Stimulated activated CD8-positive, alpha-beta memory T cell treated with anti-CD3 and anti-CD28 coated beads, Interleukin-4, amount 100 ng/mL, for 1 hour (primary cell): ENCODE measurements around the gene GJA4.

Experiments
- DNase-seq, 2 donors: peaks; one replicate each; pipeline ENCODE4 v3.0.0-alpha.2; 2020; ENCODE audit warnings: low read depth in 2 of 2, low spot score in 1 of 2

Gene GJA4

GRCh38 chr1:34829250-34829649 is 36.5 kb downstream of the GJA4 start:
- DNase-seq = no peak

DNA sequence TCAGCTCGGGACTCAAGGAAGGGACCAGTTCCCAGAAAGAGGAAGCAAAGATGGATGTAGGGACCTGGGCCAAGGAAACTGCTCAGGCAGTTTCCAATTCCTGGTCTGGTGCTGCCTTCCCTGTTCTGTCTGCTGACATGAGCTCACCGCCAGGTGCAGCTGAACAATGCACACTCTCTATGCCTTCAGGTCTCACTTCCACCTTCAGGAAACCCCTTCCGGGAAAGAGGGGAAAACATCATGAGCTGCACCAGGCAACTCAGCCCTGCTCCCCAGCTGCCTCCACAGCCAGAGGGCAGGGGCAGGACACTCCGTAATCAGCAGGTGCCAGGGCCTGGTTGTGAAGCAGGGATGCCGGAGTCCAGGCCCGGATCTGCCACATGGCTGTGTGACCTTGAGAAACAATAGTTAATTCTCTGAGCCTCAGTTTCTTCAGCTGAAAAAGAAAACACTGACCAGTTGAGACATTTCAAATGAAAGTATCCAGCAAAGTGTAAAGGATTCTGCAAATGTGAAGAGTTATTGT is 39.0 kb downstream of the GJA4 start:
- DNase-seq = no peak

GRCh38 chr1:34833711-34834110 is 40.9 kb downstream of the GJA4 start:
- no peak for DNase-seq

DNA sequence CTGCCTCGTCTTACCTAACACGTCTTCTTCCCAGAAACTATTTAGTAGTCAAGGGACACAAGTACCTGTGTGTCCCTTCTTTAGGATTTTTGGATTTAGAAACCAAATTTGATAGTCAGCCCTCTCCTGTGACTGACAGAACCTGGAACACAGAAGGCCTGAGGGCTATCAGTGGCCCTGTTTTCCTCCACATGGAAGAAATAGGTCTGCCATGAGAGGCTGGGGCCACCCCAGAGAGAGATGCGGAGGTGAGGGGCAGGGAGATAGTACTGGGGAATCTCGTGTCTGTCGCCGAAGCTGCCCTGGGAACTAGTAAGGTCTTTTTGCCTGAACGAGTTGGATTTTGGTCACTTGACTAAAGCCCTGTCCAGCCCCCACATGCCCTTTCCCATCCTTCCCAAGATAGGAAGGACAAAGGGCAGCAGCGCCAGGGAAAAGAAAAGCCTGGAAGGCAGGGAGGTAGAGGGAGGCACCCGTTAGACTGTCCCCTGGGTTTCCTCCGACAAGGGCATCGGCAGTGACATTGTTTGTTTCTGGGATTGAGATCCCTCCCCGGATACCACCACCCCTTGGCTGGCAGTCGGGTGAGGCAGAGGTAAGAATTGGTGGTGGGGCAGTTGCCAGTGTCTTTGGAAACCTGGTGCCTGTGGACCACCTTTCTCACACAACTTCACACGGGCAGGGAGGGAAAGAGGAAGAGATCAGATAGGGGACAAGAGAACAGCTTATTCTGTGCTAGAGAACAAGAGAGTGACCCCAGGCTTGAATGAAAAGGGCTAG is 46.9 kb downstream of the GJA4 start:
- DNase-seq = no peak

DNA sequence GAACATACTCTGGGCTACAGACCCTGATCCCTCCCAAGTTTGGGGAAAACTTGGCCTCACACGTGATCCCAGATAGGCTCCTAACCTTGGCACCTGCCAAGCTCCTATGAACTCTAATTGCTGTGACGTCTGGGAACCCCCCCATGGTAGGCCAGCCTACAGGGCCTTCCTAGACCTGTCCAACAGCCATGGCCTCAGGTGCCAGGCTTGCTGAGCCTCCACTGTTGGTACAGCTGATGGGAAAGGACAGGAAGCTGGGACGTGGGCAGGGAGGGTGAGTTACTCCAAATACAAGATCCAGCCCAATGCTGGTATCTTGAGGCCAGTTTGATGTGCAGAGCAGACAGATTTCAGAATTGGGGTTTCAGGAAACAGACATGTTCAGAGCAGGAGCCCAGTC is 47.6 kb downstream of the GJA4 start:
- no peak for DNase-seq

- DNase-seq = no peak
Observed at GRCh38 chr1:34842073-34842472, 49.3 kb downstream of the GJA4 start.

DNA sequence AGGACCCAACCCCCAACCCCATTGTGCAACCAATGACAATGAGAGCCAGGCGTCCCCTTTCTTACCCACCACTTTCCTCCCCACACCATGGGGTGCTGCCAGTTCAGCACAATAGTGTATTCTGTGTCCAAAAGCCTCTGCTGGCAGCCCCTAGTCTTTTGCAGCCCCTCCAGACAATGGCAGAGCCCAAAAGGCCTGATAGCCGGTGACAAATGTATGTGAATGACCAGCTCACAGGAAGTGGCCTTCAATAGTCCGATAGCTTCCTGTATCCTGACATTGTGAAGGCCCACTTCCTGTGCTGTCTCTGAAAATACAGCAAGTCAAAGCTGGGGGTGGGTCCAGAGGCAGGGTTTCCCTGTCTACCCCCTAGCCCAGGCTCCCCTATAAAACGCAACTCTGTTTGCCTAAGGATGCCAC is 50.2 kb downstream of the GJA4 start:
- no peak for DNase-seq

DNA sequence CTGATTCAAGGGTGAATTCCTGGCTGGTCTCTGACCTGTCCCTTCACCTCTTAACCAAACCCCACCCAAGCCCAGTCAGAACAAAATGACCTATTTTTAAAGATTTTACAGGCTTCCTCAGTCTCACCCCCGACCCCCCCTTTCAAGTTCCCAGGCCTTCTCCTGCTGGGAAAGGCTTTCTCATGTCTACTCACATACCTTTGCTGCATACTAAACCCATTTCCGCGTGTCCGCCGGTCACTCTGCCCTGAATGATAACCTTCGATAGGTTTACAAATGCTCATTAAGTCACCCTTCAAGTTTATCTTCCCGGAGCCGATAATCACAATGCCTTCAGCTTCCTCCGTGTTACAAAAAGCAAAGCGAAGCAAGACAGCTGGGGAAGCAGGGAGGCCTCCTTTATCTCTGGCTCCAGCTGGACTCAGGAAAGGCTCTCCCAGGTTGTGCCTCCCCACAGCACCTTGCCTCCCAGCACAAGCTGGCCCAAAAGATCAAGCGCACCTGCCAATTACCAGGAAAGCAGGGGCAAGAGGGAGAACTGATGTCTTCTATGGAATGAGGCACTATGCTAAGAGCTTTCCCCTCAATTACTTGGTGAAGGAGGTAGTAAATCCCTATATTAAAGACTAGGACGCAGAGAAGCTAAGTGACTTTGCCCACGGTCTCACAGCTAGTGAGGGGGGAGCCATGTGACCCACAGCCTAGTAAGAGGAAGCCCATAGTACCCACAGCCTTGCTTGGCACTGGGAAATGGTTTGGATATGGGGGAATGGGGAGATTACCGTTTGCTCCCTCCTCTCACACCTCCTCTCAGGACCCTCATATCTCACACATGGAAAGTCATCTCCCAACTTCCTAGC is 50.8 kb downstream of the GJA4 start:
- DNase-seq = no peak

GRCh38 chr1:34844252-34844634 is 51.4 kb downstream of the GJA4 start:
- no peak for DNase-seq
